ENCODE data around the gene LHPP. TPM values are rescaled to one million over a fixed set of nuclear protein-coding genes. Genes with fewer than 3 reads are reported as not detected.
A peak's percentile ranks its signal among the peaks of the same experiment; 100 is the strongest.
"Not testable (repeated sequence)": the region's sequence is repeated elsewhere in the genome, so short reads cannot be mapped to it uniquely, and the experiment has no call there.

LHPP gene
- total RNA-seq, 1 experiment from 2014 or later = 15.4 TPM

GRCh38 chr10:124535731-124536495 lies 74.3 kb downstream of the LHPP start:
- DNase-seq (ENCODE audit: low spot score) = no peak

- DNase-seq (ENCODE audit: low spot score) = no peak
Measured at GRCh38 chr10:124536496-124537050, 75.0 kb downstream of the LHPP start.

DNA sequence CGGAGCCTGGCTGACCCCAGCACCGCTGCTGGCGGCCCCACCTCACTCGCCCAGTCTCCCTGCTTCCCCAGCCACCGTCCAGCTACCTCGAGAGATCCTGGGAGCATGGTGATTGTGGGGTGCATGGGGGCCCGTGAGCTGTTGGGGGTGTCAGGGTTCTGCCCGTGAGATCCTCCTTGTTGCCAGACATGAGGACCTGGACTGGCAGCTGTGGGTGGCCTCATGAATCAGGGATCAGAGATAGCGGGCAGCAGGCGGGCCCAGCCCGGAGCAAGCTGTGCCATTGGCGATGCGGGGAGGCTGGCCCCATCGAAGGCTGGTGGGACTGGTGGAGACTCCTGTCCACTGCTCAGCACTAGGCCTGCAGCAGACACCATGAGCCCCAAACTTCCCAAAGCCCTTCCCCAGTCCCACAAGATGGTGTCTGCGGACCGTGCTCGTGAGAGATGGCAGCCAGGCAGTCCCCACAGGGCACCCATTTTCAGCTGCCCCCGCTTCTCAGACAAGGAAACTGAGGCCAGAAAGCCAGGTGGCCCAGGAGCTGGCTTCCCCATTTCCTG lies 75.6 kb downstream of the LHPP start:
- no peak for DNase-seq (ENCODE audit: low spot score)

GRCh38 chr10:124537891-124538290 lies 76.3 kb downstream of the LHPP start:
- DNase-seq (ENCODE audit: low spot score) = no peak

GRCh38 chr10:124538706-124539105 lies 77.1 kb downstream of the LHPP start:
- DNase-seq (ENCODE audit: low spot score) = no peak

DNA sequence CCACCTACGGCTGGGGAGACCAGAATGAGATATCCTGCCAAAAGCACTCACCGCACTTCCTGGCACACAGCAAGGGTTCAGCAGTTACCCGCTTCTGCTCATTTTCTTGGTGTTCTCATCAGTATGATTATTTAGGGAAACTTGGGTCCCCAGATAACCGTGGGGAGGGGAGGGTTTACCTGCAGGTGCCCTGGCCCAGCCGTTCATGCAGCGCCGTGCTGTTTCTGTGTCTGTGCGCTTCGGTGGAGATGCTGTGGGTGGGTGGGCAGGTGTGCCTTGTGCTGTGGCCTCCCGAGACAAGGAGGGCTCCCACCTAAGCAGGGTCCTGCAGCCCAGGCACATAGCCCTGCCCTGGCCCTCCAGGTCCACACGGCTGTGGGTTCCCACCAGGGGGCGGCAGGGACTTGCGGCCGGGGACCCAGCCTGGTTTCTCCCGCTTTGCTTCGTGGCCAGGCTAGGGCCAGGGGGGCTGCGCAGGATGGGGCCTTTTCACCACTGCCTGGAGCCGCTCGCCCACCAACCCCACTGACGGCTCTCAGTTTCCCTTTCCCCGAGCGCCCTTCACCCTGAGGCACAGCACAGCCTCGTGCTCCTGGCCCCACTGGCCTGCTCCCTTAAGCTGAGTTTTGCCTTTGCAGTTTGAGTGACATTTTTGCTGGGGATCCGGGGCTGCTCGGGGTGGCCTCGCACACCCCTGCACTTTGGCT lies 78.5 kb downstream of the LHPP start:
- peak; percentile 32 for DNase-seq (ENCODE audit: low spot score)

- DNase-seq (ENCODE audit: low spot score) = no peak
Measured at GRCh38 chr10:124541076-124541903, 79.7 kb downstream of the LHPP start.

GRCh38 chr10:124542336-124542735 lies 80.7 kb downstream of the LHPP start:
- DNase-seq (ENCODE audit: low spot score) = no peak

- DNase-seq (ENCODE audit: low spot score) = no peak
Measured at GRCh38 chr10:124543146-124543545, 81.5 kb downstream of the LHPP start.

GRCh38 chr10:124543971-124544370 lies 82.3 kb downstream of the LHPP start:
- DNase-seq (ENCODE audit: low spot score) = no peak

- DNase-seq (ENCODE audit: low spot score) = no peak
Measured at GRCh38 chr10:124544711-124545110, 83.1 kb downstream of the LHPP start.

DNA sequence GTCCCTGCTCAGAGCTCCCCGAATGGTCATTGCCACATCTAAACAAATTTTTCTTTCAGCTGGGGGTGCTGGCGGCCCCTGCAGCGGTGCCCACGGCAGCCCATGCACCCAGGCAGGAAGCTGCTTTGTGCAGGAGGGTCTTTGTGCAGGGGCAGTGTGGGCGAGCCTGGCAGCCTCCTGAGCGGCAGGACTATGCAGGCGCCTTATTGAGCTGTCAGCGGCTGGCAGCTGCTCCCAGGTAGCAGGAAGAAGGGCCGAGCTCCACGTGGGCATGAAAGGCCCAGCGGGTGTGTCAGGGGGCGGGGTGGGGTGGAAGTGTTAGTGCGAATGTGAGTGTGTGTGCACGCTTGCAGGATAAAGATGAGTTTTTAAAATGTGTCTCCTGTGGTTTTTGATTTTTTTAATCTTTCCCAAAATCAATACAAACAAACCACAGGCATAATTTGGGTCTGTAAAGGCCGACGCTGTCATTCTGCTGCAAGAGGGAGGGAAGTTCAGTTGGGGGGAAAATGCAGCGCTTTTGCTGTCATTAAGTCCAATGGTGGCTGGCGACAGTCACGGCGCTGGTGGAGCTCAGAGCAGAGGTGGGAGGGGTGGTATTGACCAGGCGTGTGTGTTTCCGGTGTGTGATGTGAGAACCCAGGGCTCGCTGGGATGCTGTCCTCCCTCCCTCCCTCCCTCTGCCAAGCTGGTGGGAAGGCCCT lies 83.9 kb downstream of the LHPP start:
- peak; percentile 33 for DNase-seq (ENCODE audit: low spot score)

DNA sequence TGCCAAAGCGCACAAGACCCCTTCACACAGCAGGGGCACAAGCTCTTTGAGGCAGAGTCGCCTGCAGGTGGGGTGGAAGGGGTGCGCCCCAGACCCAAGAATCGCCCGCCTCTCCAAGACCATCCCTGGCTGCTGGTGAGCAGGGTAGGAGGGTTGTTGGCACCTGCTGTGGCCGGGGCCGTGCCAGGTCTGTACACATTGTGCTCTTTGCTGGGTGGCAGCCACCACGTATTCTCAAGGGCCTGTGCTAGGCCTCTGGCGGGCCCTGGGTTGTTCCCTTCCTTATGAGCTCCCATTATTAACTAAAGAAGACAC lies 84.4 kb downstream of the LHPP start:
- DNase-seq (ENCODE audit: low spot score) = no peak

GRCh38 chr10:124546957-124547646 lies 85.5 kb downstream of the LHPP start:
- no peak for DNase-seq (ENCODE audit: low spot score)

DNA sequence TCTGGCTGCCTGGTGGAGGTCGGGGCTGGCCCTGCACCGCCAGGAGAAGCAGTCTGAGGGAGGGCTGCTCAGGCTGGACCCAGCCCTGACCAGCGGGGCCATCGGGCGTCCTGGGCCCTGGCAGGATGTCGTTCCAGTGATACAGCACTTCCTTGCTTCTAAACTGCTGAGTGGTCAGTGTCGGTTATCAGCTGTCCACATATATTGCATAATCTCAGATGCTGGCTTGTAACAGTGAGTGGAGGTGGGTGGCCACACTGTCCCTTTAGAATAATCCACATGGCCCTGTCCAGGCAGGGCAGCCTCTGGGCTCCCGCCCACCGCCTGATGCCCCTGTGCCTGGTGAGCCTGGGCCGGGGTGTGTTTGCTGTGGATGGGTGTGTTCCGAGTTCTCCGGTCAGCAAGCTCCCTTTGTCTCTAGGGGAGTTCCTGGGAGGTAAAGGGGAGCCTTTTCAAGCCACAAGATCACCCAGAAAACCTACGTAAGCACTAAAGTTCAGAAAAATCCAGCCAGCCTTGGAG lies 86.1 kb downstream of the LHPP start:
- no peak for DNase-seq (ENCODE audit: low spot score)

DNA sequence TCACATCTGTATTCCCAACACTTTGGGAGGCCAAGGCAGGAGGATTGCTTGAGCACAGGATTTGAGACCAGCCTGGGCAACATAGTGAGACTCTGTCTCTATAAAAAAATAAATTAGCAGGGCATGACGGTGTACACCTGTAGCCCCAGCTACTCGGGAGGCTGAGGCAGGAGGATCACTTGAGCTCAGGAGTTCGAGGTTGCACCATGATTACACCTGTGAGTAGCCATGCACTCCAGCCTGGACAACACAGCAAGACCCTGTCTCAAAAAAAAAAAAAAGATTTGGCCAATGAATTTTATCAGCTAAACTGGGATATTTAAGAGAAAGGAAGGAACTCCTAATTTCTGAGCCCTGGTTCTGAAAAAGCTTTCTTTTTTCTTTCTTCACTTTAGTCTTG lies 87.5 kb downstream of the LHPP start:
- DNase-seq (ENCODE audit: low spot score) = not testable (repeated sequence)

GRCh38 chr10:124550293-124551034 lies 88.8 kb downstream of the LHPP start:
- no peak for DNase-seq (ENCODE audit: low spot score)

DNA sequence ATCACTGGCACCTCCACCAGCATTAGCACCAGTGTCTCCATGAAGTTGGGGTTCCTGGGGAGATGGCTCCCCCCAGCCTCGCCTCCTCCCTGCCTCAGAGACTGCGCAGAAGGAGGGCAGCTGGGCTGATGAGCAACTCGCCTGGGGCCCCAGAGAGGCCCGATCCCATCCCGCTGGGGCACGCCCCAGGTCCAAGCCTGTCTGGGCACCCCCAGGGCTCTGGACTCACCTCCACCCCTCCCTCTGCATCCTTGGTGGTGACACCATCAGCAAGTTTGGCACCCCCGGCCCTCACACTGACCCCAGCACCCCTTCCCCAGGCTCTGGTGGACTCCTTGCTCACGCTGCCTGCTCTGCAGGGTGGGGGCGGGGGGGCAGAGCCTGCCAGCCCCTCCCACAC lies 89.5 kb downstream of the LHPP start:
- DNase-seq (ENCODE audit: low spot score) = no peak

DNA sequence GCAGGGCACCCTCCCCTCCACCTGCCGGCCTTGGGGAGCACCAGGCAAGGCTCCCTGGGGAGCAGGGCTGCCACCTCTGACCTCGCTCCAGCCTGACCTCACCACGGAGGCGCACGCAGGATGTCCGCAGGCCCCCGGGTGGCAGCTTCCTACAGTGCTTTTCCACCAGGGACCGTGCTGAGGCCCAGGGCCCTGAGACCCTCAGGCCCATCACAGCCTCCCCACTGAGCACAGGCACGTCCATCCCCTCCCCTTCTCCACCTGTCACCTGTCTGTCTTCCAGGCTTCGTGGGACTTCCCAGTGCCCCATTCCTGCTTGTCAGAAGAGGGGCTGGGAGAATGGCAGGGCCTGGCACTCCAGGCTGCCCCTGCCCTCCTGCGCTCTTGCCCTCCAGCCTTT lies 90.1 kb downstream of the LHPP start:
- DNase-seq (ENCODE audit: low spot score) = no peak
